Smooth muscle cell (in vitro differentiated cells): Measurements from ENCODE around the gene LCA5. TPM values are rescaled to one million over a fixed set of nuclear protein-coding genes. Genes with fewer than 3 reads are reported as not detected.

Experiments used
- DNase-seq: peaks from one replicate; lab custom pipeline; 2025; ENCODE audit not compliant: unreplicated experiment; lab: John Stamatoyannopoulos, UW
- H2AFZ ChIP-seq: fragments of 200-600 bp; sonication (generic); 2 replicates; pipeline ENCODE4 v1.6.0; 2016; ENCODE audit warnings: antibody characterized with exemption, low read depth, mild to moderate bottlenecking
- H3F3A ChIP-seq: fragments of 200-600 bp; sonication (generic); 2 replicates; pipeline ENCODE4 v1.6.0; 2017; ENCODE audit warnings: antibody characterized with exemption, low read depth
- H3K27ac ChIP-seq: fragments of 200-600 bp; sonication (generic); 2 replicates; pipeline ENCODE4 v1.5.1; 2016; ENCODE audit warnings: low read depth, mild to moderate bottlenecking
- H3K27me3 ChIP-seq: fragments of 200-600 bp; sonication (generic); 2 replicates; pipeline ENCODE4 v1.6.1; 2016; ENCODE audit warnings: low read depth, mild to moderate bottlenecking
- H3K36me3 ChIP-seq: fragments of 200-600 bp; sonication (generic); 2 replicates; pipeline ENCODE4 v1.5.1; 2016; ENCODE audit warnings: low read depth
- H3K4me1 ChIP-seq: fragments of 200-600 bp; sonication (generic); 2 replicates; pipeline ENCODE4 v1.5.1; 2016; ENCODE audit warnings: low read depth
- H3K4me2 ChIP-seq: fragments of 200-600 bp; sonication (generic); 2 replicates; pipeline ENCODE4 v1.6.0; 2016; ENCODE audit warnings: mild to moderate bottlenecking
- H3K4me3 ChIP-seq: fragments of 200-600 bp; sonication (generic); 2 replicates; pipeline ENCODE4 v1.5.1; 2016; ENCODE audit warnings: mild to moderate bottlenecking
- H3K79me2 ChIP-seq: fragments of 200-600 bp; sonication (generic); 2 replicates; pipeline ENCODE4 v1.6.0; 2016; ENCODE audit warnings: low read depth, mild to moderate bottlenecking
- H3K9ac ChIP-seq: fragments of 200-600 bp; sonication (generic); 2 replicates; pipeline ENCODE4 v1.6.0; 2016; ENCODE audit warnings: low read depth
- H3K9me3 ChIP-seq: fragments of 200-600 bp; sonication (generic); replicated peaks from 2 replicates; pipeline ENCODE4 v1.5.1; 2016; ENCODE audit warnings: low read depth
- H4K20me1 ChIP-seq: fragments of 200-600 bp; sonication (generic); 2 replicates; pipeline ENCODE4 v1.6.0; 2016; ENCODE audit warnings: low read depth
- CTCF ChIP-seq: fragments of 200-600 bp; sonication (generic); IDR thresholded peaks from 2 replicates; pipeline ENCODE4 v1.5.1; 2017; ENCODE audit warnings: borderline replicate concordance, mild to moderate bottlenecking, antibody characterized with exemption; ENCODE audit not compliant: insufficient read depth, poor library complexity, severe bottlenecking
- WGBS: methylation state at CpG from one replicate; pipeline ENCODE4 v1.1.7; 2016; ENCODE audit warnings: low lambda C conversion rate; 5-methylcytosine and 5-hydroxymethylcytosine counted together
- polyA plus RNA-seq: library from polyadenylated mRNA; unstranded; fragments of >200 nt; fragmentation: Nextera tagmentation; extraction: Ambion mirVana; gene quantifications from 2 replicates; pipeline ENCODE4 v1.2.1, GENCODE V29; 2016
- total RNA-seq: library from RNA; depleted of rRNA; stranded (reverse); fragments of >200 nt; gene quantifications from 2 replicates; pipeline ENCODE4 v1.2.3, GENCODE V29; 2014

Gene LCA5
- total and polyA plus RNA-seq, 2 experiments from 2014 or later: 3.0 to 8.9 TPM

GRCh38 chr6:79524065-79524464 is 13.2 kb downstream of the LCA5 start:
- 86% methylated on average over 3 of the region's 3 CpGs for WGBS
- Histone ChIP-seq H3K9me3 (no peaks in the 10 kb centered on the region), H2AFZ (no peak overlapping the region), H3K27ac (no peak overlapping the region), H3K79me2 (peaks cover 20% of the 10 kb centered on the region), H3K9ac (no peak overlapping the region), H3F3A (no peaks in the 10 kb centered on the region), H3K4me1 (peaks cover 12% of the 10 kb centered on the region), H3K4me2 (no peak overlapping the region), H3K27me3 (no peaks in the 10 kb centered on the region), H3K36me3 (no peaks in the 10 kb centered on the region), H3K4me3 (no peak overlapping the region), H4K20me1 (no peaks in the 10 kb centered on the region)
- TF ChIP-seq CTCF: no peak
- DNase-seq: no peak

DNA sequence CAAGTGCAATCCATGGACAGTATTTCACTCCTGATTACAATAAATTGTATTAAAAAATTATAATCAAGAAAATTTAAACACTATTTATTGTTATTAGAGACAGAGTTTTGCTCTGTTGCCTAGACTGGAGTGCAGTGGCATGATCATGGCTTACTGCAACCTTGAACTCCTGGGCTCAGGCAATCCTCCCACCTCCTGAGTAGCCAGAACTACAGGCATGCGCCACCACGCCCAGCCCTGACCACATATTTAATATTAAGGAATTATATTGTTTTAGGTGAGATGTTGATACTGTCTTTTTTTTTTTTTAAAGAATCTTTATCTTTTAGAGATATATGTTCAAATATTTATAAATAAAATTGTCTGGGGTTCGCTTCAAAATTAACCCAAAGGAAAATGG is 14.6 kb downstream of the LCA5 start:
- Histone ChIP-seq H3K4me3 (no peak overlapping the region), H3K9me3 (no peaks in the 10 kb centered on the region), H3K27me3 (no peaks in the 10 kb centered on the region), H3K9ac (no peak overlapping the region), H2AFZ (no peak overlapping the region), H3K27ac (no peak overlapping the region), H3K36me3 (no peaks in the 10 kb centered on the region), H3K4me2 (no peak overlapping the region), H3F3A (no peaks in the 10 kb centered on the region), H3K4me1 (peaks cover 12% of the 10 kb centered on the region), H3K79me2 (peaks cover 20% of the 10 kb centered on the region), H4K20me1 (no peaks in the 10 kb centered on the region)
- WGBS: 98% methylated on average over 3 of the region's 3 CpGs
- no peak for TF ChIP-seq CTCF
- no peak for DNase-seq

- DNase-seq: no peak
- H2AFZ ChIP-seq: no peak overlapping the region
Observed at GRCh38 chr6:79520534-79520933, 16.7 kb downstream of the LCA5 start.

More at GRCh38 chr6:79520534-79520933, 16.7 kb downstream of the LCA5 start:
- no peaks in the 10 kb centered on the region for H4K20me1 ChIP-seq
- no peak overlapping the region for H3K27ac ChIP-seq
- no peak for TF ChIP-seq CTCF
- 100% methylated on average over 1 of the region's 1 CpG for WGBS
- no peaks in the 10 kb centered on the region for H3K36me3 ChIP-seq
- no peaks in the 10 kb centered on the region for H3K9me3 ChIP-seq
- no peak overlapping the region for H3K4me2 ChIP-seq
- H3K79me2 ChIP-seq: peaks cover 20% of the 10 kb centered on the region
- no peak overlapping the region for H3K4me3 ChIP-seq
- no peaks in the 10 kb centered on the region for H3K27me3 ChIP-seq
- H3K9ac ChIP-seq: no peak overlapping the region
- peaks cover 9% of the 10 kb centered on the region for H3K4me1 ChIP-seq
- no peaks in the 10 kb centered on the region for H3F3A ChIP-seq
